Measurements from ENCODE around the gene CBX7.
A peak's percentile ranks its signal among the peaks of the same experiment; 100 is the strongest.

Gene CBX7

DNA sequence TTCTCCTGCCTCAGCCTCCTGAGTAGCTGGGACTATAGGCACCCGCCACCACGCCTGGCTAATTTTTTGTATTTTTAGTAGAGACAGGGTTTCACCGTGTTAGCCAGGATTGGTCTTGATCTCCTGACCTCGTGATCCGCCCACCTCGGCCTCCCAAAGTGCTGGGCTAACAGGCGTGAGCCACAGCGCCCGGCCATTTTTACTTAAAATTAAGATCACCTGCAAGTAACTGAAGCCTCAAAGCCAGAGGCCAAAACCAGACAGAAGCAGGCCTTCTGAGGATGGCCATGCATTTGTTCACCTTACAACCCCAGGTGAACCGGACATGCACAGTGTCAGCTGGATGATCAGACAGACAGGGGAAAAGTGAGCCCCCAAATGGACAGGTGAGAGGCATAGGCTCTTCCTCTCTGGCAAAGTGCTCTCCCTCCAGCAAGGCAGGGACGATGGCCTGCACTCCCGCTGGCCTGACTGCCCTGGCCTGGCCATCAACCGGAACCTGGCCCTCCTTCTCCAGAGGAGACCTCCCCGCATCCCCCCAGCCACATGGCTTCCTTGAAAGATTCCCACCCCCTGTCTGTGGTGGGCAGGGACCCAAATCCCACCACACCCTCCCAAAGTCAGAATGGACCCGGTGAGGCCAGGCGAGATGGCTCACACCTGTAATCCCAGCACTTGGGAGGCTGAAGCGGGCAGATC is 29.6 kb downstream of the CBX7 start:
- DNase-seq = no peak

- DNase-seq = no peak
Observed at GRCh38 chr22:39120983-39121382, 31.5 kb downstream of the CBX7 start.

- DNase-seq = peak; percentile 72 to 76 (median 76)
Observed at GRCh38 chr22:39117585-39118191, 34.8 kb downstream of the CBX7 start.

DNA sequence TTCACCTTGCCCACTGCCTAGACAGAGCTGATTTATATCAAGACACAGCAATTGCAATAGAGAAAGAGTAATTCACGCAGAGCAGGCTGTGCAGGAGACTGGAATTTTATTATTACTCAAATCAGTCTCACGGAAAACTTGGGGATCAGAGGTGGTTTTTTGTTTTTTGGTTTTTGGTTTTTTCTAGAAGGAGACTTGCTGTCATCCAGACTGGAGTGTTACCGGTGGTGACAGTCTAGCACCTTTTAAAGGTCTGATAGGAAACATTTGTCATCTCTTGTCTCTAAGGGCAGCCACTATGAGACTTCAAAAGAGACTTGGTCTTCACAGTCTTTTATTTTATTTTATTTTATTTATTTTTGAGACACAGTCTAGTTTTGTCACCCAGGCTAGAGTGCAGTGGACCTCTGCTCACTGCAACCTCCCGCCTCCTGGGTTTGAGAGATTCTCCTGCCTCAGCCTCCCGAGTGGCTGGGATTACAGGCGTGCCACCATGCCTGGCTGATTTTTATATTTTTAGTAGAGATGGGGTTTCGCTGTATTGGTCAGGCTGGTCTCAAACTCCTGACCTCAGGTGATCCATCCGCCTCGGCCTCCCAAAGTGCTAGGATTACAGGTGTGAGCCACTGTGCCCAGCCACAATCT is 36.4 kb downstream of the CBX7 start:
- no peak for DNase-seq

- no peak for DNase-seq
Observed at GRCh38 chr22:39115570-39115969, 36.9 kb downstream of the CBX7 start.

GRCh38 chr22:39114112-39114511 is 38.4 kb downstream of the CBX7 start:
- DNase-seq = no peak

- no peak for DNase-seq
Observed at GRCh38 chr22:39110631-39111561, 41.6 kb downstream of the CBX7 start.

- no peak for DNase-seq
Observed at GRCh38 chr22:39109361-39109760, 43.1 kb downstream of the CBX7 start.

GRCh38 chr22:39108487-39108886 is 44.0 kb downstream of the CBX7 start:
- DNase-seq = no peak

- no peak for DNase-seq
Observed at GRCh38 chr22:39106326-39106725, 46.2 kb downstream of the CBX7 start.

- DNase-seq = no peak
Observed at GRCh38 chr22:39103431-39103830, 49.0 kb downstream of the CBX7 start.

DNA sequence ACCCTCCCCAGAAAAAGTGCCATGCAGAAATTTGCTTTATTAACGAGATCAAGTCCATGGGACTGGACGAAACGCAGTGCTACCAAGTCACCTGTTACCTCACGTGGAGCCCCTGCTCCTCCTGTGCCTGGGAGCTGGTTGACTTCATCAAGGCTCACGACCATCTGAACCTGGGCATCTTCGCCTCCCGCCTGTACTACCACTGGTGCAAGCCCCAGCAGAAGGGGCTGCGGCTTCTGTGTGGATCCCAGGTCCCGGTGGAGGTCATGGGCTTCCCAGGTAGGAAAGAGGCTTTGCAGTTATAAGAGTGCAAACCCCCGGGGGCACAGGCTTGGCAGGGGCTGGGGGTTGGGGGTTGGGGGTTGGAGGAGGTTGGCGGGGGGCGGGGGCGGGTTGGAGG is 51.3 kb downstream of the CBX7 start:
- no peak for DNase-seq

- no peak for DNase-seq
Observed at GRCh38 chr22:39098576-39098975, 53.9 kb downstream of the CBX7 start.

DNA sequence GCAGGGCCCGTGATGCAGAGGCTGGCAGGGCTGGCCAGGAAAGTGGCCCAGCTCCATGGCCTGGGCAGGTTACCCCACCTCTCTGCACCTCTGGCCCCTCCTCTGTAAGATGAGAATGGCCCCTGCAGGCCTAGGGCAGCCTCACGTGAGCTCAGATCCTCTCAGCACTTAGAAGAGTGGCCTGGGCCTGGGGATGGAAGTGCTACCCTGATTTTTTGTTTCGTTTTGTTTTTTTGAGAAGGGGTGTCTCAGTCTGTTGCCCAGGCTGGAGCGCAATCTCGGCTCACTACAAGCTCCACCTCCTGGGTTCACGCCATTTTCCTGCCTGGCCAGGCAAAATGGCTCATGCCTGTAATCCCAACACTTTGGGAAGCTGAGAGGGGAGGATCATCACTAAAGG is 54.5 kb downstream of the CBX7 start:
- DNase-seq = no peak

DNA sequence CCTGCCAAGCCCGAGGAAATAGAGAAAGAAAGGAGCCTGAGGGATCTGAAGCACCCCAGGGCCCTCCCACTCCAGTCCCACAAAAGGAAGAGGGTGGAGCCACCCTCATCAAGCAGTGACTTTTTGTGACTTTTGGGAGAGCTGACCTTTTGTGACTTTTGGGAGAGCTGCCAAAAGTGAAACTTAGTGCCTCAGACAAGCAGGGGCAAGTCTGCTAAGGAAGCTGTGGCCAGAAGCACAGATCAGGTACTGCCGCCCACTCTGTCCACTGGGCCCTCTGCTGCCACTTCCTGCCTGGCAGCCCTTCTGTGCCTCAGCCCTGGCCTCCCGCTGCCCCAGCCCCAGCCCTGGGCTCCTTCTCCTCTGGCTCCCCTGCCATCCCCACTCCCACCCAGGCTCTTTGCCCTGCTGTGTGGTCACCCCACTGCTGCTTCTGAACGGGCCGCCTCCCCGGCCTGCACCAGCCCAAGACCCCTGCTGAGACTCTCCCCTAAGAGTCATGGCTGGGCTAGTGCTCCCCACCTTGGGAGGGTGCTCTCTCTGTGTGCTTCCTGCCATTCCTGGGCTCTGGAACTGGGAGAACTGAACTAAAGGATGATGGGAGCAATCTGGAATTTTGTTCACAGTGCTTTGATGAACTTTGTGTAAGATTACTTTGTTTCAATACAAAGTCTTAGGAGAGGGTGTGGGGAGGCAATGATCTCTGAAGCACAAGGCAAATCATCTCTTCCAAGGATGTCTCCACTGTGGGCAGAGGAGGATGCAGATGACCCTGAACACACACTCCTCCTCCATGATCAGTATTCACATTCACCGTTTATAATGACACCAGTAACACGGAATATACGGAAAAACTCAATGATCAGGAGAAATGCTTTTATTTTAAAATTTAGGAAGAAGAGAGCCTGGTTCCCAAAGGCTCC is 55.1 kb downstream of the CBX7 start, which contains the start of gene APOBEC3H:
APOBEC3H (plus strand) TSS at position 147 of the 923 bp plus-strand sequence. CDS start 3,035 bp downstream, outside the sequence.
- DNase-seq = peak; percentile 40 to 65 (median 56)

GRCh38 chr22:39095971-39096370 is 56.5 kb downstream of the CBX7 start:
- no peak for DNase-seq

GRCh38 chr22:39094717-39095389 is 57.6 kb downstream of the CBX7 start:
- DNase-seq = no peak

DNA sequence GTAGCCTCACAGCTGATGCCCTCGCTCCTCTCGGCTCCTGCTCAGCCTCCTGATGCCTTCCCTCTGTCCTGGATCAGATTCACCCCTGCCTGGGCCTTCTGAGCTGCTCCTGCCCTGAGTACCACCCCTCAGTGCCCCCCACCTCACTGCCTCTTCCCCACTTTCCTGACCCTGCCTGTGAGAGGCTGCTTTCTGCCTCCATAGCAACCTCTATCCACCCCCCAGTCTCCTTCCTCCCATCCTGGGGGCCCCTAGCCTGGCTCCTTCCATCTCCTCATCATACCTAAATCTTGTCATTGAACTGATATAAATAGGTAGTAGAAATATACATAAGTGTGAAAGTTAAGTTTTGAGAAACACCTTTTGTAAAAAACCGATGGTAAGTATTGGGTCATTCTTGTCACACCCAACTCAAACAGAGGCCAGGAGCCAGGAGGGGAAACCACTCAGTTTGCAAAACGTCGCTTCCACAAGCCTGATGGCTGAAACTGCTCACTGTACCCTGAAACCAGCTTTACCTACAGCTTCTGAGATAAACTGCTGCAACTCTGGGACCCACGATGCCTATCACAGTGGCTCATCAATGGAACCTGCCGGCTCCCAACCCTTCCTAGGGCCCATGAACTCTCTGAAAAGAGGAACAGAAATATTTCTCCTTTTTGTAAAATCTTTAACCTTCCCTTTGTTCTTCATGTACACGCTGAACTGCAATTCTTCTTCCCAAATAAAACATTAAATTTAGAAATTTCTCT is 60.2 kb downstream of the CBX7 start:
- no peak for DNase-seq

- DNase-seq = no peak
Observed at GRCh38 chr22:39091126-39092081, 61.1 kb downstream of the CBX7 start.

Data from suppressor macrophage treated with lipopolysaccharide for 1 hour (primary cell).